ENCODE data around the gene INCENP. TPM values are rescaled to one million over a fixed set of nuclear protein-coding genes. Genes with fewer than 3 reads are reported as not detected.
A peak's percentile ranks its signal among the peaks of the same experiment; 100 is the strongest.

The INCENP gene
- total and polyA plus RNA-seq, 4 donors, result 3.5 to 19.8 (median 12.5) TPM

DNA sequence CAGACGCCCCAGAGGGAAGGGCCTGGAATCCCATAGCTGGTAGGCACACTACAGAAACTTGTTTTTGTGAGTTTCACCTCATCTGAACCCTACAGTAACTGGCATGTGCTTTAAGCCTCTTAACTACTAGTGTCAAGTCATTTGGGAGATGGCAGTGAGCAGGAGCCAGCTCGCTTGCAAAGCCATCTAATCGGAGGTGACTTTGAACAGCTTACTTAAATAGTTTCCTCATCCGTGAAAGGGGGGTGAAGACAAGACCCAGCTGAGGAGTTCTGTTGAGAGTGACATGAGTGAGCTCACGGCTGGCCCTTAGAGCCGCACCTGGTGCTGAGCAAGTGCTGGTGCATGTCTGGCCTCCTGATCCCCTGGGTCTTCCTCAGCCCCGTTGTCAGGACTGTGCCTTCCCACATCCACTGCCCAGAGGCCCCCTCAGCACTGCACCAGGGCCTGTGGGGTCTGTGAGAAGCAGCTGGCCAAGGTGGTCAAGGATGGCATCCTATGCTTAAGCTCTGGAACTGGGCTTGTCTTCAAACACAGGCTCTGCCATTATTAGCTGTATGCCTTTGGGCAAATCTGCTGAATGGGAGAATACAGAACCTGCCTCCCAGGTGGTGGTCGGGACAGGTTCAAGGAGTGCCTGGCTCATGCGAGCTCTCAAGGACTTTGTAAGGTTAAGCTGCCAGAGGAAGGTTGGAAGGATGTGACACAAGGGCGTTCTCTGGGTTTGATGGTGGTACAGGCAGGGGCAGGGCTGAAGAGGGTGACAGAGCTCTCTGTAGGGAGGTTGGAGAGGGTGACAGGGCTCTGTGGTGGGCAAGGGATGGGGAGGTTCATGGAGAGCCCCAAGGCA is 27.3 kb downstream of the INCENP start:
- H3K27ac ChIP-seq (ENCODE audit: low read depth in 1 of 2, low read length in 2 of 2), result no peak overlapping the region
- no peak overlapping the region for H3K4me3 ChIP-seq (ENCODE audit: low read length in 2 of 2)
- H3K4me1 ChIP-seq (ENCODE audit: control insufficient read depth in 1 of 2, insufficient read depth in 2 of 2, low read length in 2 of 2), result no peaks in the 10 kb centered on the region
- no peaks in the 10 kb centered on the region for H3K27me3 ChIP-seq (ENCODE audit: control insufficient read depth in 1 of 2, insufficient read depth in 2 of 2, low read length in 1 of 2)
- WGBS, 2 donors, result 91 to 94% methylated on average over 10 of the region's 10 CpGs
- intact Hi-C loops (cut with DNase I), result no loop called here
- ATAC-seq (ENCODE audit: low FRiP score) (no peak), DNase-seq (peak; percentile 12 to 61)
- no peaks in the 10 kb centered on the region for H3K9me3 ChIP-seq (ENCODE audit: control insufficient read depth, low read length)
- H3K36me3 ChIP-seq (ENCODE audit: control insufficient read depth in 1 of 2, insufficient read depth in 2 of 2, low read length in 1 of 2), result peaks cover 3 to 11% of the 10 kb centered on the region in 2 donors

GRCh38 chr11:62151737-62152102 is 27.9 kb downstream of the INCENP start:
- Histone ChIP-seq H3K4me3 (ENCODE audit: low read length in 2 of 2) (no peak overlapping the region), H3K36me3 (ENCODE audit: control insufficient read depth in 1 of 2, insufficient read depth in 2 of 2, low read length in 1 of 2) (peaks cover 3 to 7% of the 10 kb centered on the region in 2 donors), H3K27me3 (ENCODE audit: control insufficient read depth in 1 of 2, insufficient read depth in 2 of 2, low read length in 1 of 2) (no peaks in the 10 kb centered on the region), H3K27ac (ENCODE audit: low read depth in 1 of 2, low read length in 2 of 2) (no peak overlapping the region), H3K4me1 (ENCODE audit: control insufficient read depth in 1 of 2, insufficient read depth in 2 of 2, low read length in 2 of 2) (no peaks in the 10 kb centered on the region), H3K9me3 (ENCODE audit: control insufficient read depth, low read length) (no peaks in the 10 kb centered on the region)
- intact Hi-C loops (cut with DNase I), result no loop called here
- peak; percentile 41 for DNase-seq
- ATAC-seq (ENCODE audit: low FRiP score), result no peak
- WGBS, 2 donors, result 95 to 98% methylated on average over 9 of the region's 9 CpGs

DNA sequence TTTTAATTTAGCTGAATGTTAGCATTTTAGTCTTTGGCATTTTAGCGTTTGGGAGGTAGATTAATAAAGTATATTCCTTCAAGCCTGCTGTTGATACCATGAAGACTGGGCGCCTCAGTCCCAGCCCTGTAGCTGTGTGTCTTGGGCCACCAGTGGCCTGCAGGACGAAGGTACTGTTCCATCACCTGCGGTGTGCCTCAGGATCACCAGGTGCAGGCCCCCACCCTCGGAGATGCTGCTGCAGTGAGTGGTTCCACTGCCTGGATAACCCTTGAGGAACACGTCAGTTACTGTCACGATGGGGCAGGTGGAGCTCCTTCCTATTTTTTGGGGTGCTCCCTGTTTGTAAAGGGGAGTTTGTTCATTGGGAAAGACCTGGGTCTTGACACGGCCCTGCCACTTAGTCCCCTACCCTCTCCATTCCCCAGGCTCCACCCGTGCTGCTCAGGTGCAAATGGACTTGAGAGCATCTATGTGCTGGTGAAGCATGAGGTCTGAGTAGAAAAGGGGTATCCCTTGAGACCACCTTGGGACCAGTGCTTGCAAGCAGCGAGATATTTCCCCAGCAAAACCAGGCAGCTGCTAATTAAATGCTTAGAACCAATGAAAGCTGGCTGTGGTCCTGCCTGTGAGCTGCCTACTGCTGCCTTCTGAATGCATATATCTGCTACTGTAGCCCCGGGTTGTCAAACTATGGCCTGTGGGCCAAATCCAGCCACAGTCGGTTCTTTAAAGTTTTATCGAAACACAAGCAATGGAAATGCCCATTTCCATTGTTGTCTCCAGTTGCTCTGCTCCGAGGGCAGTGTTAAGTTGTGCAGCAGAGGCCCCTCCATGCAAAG is 28.7 kb downstream of the INCENP start:
- no peaks in the 10 kb centered on the region for H3K4me1 ChIP-seq (ENCODE audit: control insufficient read depth in 1 of 2, insufficient read depth in 2 of 2, low read length in 2 of 2)
- no peaks in the 10 kb centered on the region for H3K27me3 ChIP-seq (ENCODE audit: control insufficient read depth in 1 of 2, insufficient read depth in 2 of 2, low read length in 1 of 2)
- peaks cover 3 to 6% of the 10 kb centered on the region in 2 donors for H3K36me3 ChIP-seq (ENCODE audit: control insufficient read depth in 1 of 2, insufficient read depth in 2 of 2, low read length in 1 of 2)
- H3K4me3 ChIP-seq (ENCODE audit: low read length in 2 of 2), result no peak overlapping the region
- intact Hi-C loops (cut with DNase I), result no loop called here
- no peaks in the 10 kb centered on the region for H3K9me3 ChIP-seq (ENCODE audit: control insufficient read depth, low read length)
- DNase-seq (peak; percentile 34 to 68), ATAC-seq (ENCODE audit: low FRiP score) (no peak)
- H3K27ac ChIP-seq (ENCODE audit: low read depth in 1 of 2, low read length in 2 of 2), result no peak overlapping the region
- 96% methylated on average over 14 of the region's 14 CpGs for WGBS, 2 donors

DNA sequence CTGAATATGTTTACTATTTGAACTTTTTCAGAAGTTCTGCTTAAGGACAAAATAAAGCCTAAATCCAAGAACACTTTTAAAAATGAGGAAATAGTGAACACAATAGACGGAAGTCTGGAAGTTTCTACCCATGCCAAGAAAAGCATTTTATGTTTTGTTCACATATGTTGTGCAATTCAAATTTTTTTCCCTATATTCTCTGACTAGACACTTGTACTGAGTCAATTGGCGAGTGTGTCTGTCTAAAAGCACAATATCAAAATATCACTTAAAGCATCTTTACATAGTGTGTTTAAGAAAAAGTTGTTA is 29.2 kb downstream of the INCENP start:
- Histone ChIP-seq H3K36me3 (ENCODE audit: control insufficient read depth in 1 of 2, insufficient read depth in 2 of 2, low read length in 1 of 2) (peaks cover 3 to 6% of the 10 kb centered on the region in 2 donors), H3K27me3 (ENCODE audit: control insufficient read depth in 1 of 2, insufficient read depth in 2 of 2, low read length in 1 of 2) (no peaks in the 10 kb centered on the region), H3K4me3 (ENCODE audit: low read length in 2 of 2) (no peak overlapping the region), H3K27ac (ENCODE audit: low read depth in 1 of 2, low read length in 2 of 2) (no peak overlapping the region), H3K9me3 (ENCODE audit: control insufficient read depth, low read length) (no peaks in the 10 kb centered on the region), H3K4me1 (ENCODE audit: control insufficient read depth in 1 of 2, insufficient read depth in 2 of 2, low read length in 2 of 2) (no peaks in the 10 kb centered on the region)
- DNase-seq (no peak), ATAC-seq (ENCODE audit: low FRiP score) (no peak)
- 89 to 93% methylated on average over 2 of the region's 2 CpGs for WGBS, 2 donors
- intact Hi-C loops (cut with DNase I), result no loop called here

- no peak for ATAC-seq (ENCODE audit: low FRiP score)
Measured at GRCh38 chr11:62153617-62154016, 29.8 kb downstream of the INCENP start.

GRCh38 chr11:62157603-62158002 is 33.8 kb downstream of the INCENP start:
- Histone ChIP-seq H3K27ac (ENCODE audit: low read depth in 1 of 2, low read length in 2 of 2) (no peak overlapping the region), H3K36me3 (ENCODE audit: control insufficient read depth in 1 of 2, insufficient read depth in 2 of 2, low read length in 1 of 2) (no peaks in the 10 kb centered on the region), H3K27me3 (ENCODE audit: control insufficient read depth in 1 of 2, insufficient read depth in 2 of 2, low read length in 1 of 2) (no peaks in the 10 kb centered on the region), H3K9me3 (ENCODE audit: control insufficient read depth, low read length) (no peaks in the 10 kb centered on the region), H3K4me1 (ENCODE audit: control insufficient read depth in 1 of 2, insufficient read depth in 2 of 2, low read length in 2 of 2) (no peaks in the 10 kb centered on the region), H3K4me3 (ENCODE audit: low read length in 2 of 2) (no peak overlapping the region)
- 51 to 57% methylated on average over 6 of the region's 6 CpGs for WGBS, 2 donors
- intact Hi-C loops (cut with DNase I), result no loop called here
- DNase-seq, result no peak
- ATAC-seq (ENCODE audit: low FRiP score), result no peak

More at GRCh38 chr11:62153617-62154016, 29.8 kb downstream of the INCENP start:
- H3K4me3 ChIP-seq (ENCODE audit: low read length in 2 of 2), result no peak overlapping the region
- DNase-seq, result peak in 1 of 2 donors; percentile 7
- intact Hi-C loops (cut with DNase I), result no loop called here
- H3K27ac ChIP-seq (ENCODE audit: low read depth in 1 of 2, low read length in 2 of 2), result no peak overlapping the region
- WGBS, 2 donors, result 80 to 81% methylated on average over 3 of the region's 3 CpGs
- H3K9me3 ChIP-seq (ENCODE audit: control insufficient read depth, low read length), result no peaks in the 10 kb centered on the region
- no peaks in the 10 kb centered on the region for H3K4me1 ChIP-seq (ENCODE audit: control insufficient read depth in 1 of 2, insufficient read depth in 2 of 2, low read length in 2 of 2)
- peaks cover 3 to 6% of the 10 kb centered on the region in 2 donors for H3K36me3 ChIP-seq (ENCODE audit: control insufficient read depth in 1 of 2, insufficient read depth in 2 of 2, low read length in 1 of 2)
- H3K27me3 ChIP-seq (ENCODE audit: control insufficient read depth in 1 of 2, insufficient read depth in 2 of 2, low read length in 1 of 2), result no peaks in the 10 kb centered on the region

- Histone ChIP-seq H3K27me3 (ENCODE audit: control insufficient read depth in 1 of 2, insufficient read depth in 2 of 2, low read length in 1 of 2) (no peaks in the 10 kb centered on the region), H3K4me3 (ENCODE audit: low read length in 2 of 2) (no peak overlapping the region), H3K4me1 (ENCODE audit: control insufficient read depth in 1 of 2, insufficient read depth in 2 of 2, low read length in 2 of 2) (no peaks in the 10 kb centered on the region), H3K9me3 (ENCODE audit: control insufficient read depth, low read length) (no peaks in the 10 kb centered on the region), H3K36me3 (ENCODE audit: control insufficient read depth in 1 of 2, insufficient read depth in 2 of 2, low read length in 1 of 2) (no peaks in the 10 kb centered on the region), H3K27ac (ENCODE audit: low read depth in 1 of 2, low read length in 2 of 2) (no peak overlapping the region)
- intact Hi-C loops (cut with DNase I), result no loop called here
- WGBS, 2 donors, result 77 to 78% methylated on average over 10 of the region's 10 CpGs
- ATAC-seq (ENCODE audit: low FRiP score) (no peak), DNase-seq (no peak)
Measured at GRCh38 chr11:62166371-62166770, 42.6 kb downstream of the INCENP start.

DNA sequence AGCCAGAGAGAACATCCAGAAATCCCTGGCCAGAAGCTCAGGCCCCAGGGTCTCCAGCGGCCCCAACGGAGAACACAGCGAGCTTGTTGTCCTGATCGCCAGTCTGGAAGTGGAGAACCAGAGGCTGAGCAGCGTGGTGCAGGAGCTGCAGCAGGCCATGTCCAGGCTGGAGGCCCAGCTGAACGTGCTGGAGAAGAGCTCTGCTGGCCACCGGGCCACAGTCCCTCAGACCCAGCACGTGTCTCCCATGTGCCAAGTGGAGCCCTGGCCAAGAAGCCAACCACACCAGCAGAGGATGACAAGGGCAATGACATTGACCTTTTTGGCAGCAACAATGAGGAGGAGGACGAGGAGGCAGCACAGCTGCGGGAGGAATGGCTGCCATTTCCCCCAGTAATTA is 45.6 kb downstream of the INCENP start:
- Histone ChIP-seq H3K27ac (ENCODE audit: low read depth in 1 of 2, low read length in 2 of 2) (no peak overlapping the region), H3K9me3 (ENCODE audit: control insufficient read depth, low read length) (no peaks in the 10 kb centered on the region), H3K27me3 (ENCODE audit: control insufficient read depth in 1 of 2, insufficient read depth in 2 of 2, low read length in 1 of 2) (no peaks in the 10 kb centered on the region), H3K36me3 (ENCODE audit: control insufficient read depth in 1 of 2, insufficient read depth in 2 of 2, low read length in 1 of 2) (no peaks in the 10 kb centered on the region), H3K4me3 (ENCODE audit: low read length in 2 of 2) (no peak overlapping the region), H3K4me1 (ENCODE audit: control insufficient read depth in 1 of 2, insufficient read depth in 2 of 2, low read length in 2 of 2) (no peaks in the 10 kb centered on the region)
- DNase-seq, result no peak
- no peak for ATAC-seq (ENCODE audit: low FRiP score)
- WGBS, 2 donors, result 76 to 80% methylated on average over 10 of the region's 10 CpGs
- intact Hi-C loops (cut with DNase I), result no loop called here

DNA sequence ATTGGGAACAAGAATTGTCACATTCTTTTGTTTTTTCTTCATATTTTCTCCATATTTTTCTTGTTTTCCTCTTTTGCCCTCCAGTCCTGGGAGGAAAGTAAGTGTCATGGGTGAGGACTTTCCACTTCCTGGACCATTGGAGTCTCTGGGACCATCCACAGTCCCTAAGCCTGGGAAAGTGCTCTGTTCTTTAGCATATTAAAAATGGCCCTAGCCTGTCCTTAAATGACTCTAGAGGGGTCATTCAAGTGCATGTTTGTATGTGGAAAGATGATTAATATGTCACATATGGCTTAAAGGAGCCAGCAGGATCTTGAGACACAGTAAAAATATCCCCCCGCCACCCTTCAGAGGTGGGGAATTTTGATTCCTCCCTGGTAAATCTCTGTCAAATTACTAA is 46.1 kb downstream of the INCENP start:
- DNase-seq (no peak), ATAC-seq (ENCODE audit: low FRiP score) (no peak)
- 48 to 58% methylated on average over 1 of the region's 1 CpG for WGBS, 2 donors
- Histone ChIP-seq H3K27ac (ENCODE audit: low read depth in 1 of 2, low read length in 2 of 2) (no peak overlapping the region), H3K4me3 (ENCODE audit: low read length in 2 of 2) (no peak overlapping the region), H3K36me3 (ENCODE audit: control insufficient read depth in 1 of 2, insufficient read depth in 2 of 2, low read length in 1 of 2) (no peaks in the 10 kb centered on the region), H3K9me3 (ENCODE audit: control insufficient read depth, low read length) (no peaks in the 10 kb centered on the region), H3K4me1 (ENCODE audit: control insufficient read depth in 1 of 2, insufficient read depth in 2 of 2, low read length in 2 of 2) (no peaks in the 10 kb centered on the region), H3K27me3 (ENCODE audit: control insufficient read depth in 1 of 2, insufficient read depth in 2 of 2, low read length in 1 of 2) (no peaks in the 10 kb centered on the region)
- intact Hi-C loops (cut with DNase I), result no loop called here
